IPS-18c (cell line): ENCODE results near the gene SYT13.
"Not testable (repeated sequence)": the region's sequence is repeated elsewhere in the genome, so short reads cannot be mapped to it uniquely, and the experiment has no call there.

Experiments used
- H3K4me3 ChIP-seq: 2 replicates; pipeline ENCODE4 v1.7.0; 2013; ENCODE audit warnings: low read depth, mild to moderate bottlenecking, low read length, moderate library complexity; ENCODE audit not compliant: insufficient read depth
- H3K9me3 ChIP-seq: one replicate; pipeline ENCODE4 v1.6.1; 2013; ENCODE audit warnings: mild to moderate bottlenecking, low read length, moderate library complexity; ENCODE audit not compliant: control insufficient read depth, insufficient read depth

The SYT13 gene

DNA sequence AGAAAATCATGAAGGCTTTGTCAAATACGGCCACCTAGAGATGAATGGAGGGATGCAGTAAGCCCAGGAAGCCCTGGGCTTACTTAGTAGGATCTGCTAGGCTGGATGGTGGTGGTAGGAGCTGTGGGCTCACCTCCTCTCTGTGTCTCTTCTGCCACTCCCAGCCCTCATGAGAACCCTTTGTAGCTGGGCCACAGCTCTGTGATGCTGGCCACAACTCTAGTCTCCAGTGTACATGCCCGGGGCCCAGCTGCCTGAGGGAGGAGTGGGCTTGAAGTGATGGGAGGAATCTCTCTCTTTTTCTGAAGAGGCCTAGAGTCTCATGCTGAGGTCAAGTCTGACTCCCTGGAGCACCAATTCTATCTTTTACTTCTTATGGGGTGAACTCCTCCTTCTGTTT lies 32.4 kb upstream of the SYT13 start:
- H3K9me3 ChIP-seq, result peaks cover 2% of the 10 kb centered on the region
- no peak overlapping the region for H3K4me3 ChIP-seq

DNA sequence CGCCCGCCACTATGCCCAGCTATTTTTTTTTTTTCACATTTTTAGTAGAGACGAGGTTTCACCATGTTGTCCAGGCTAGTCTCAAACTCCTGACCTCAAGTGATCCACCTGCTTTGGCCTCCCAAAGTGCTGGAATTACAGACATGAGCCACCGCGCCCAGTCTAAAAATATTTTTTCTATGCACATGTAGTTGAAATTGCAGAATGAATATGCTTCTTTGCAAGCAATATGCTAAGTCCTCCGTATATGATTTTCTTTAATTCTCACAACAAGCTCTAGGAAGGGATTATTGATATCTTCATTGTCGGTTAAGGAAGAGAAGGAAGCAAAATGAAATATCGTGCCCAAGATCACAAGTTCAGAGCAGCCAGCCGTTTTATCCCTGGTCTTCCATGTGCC lies 30.1 kb upstream of the SYT13 start:
- H3K4me3 ChIP-seq, result no peak overlapping the region
- H3K9me3 ChIP-seq, result no peaks in the 10 kb centered on the region

DNA sequence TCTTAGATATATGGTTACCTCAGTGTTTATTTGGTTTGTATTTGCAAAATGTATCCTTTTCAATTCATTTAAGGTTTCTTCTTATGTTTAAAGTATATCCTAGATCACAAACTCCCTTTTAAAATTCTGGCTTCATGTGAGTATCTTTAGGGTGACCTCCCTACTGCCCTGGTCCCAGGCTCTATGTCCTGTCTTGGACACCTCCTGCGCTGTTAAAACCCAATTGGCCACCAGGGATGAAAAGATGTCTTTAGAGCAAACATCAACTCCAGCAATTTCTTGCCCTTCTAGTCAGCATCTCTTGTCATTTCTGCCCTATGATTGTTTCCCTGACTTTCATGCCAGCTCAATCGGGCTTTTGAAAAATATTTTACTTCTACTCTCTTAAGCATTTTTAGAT lies 28.8 kb upstream of the SYT13 start:
- Histone ChIP-seq H3K9me3 (no peaks in the 10 kb centered on the region), H3K4me3 (no peak overlapping the region)

DNA sequence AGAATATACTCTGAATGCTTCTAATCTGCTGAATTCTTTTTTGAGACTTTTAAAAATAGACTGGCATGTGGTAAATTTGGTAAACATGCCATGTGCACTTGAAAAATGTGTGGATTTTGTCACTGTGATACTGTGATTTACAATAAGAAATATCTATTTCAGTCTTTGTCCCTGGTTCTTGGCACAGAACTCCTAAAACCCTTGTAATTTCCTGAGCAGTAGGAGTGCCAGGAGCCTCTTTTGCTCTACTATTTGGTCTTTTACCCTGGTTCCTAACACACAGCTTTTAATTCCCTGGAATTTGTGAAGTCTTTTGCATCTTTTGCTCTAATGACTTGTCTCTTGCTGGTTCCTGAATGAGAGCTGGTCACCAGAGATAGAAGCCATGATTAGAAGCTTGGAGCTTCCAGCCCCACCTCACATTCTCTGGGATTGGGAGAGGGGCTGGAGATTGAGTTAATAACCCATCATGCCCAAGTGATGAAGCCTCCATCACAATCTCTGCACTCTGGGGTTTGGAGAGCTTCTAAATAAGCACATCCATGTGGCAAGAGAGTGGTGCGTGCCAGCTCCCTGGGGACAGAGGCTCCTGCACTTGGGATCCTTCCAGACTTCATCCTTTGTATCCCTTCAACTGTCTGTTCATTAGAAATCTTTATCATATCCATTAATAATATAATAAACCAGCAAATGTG lies 27.2 kb upstream of the SYT13 start:
- Histone ChIP-seq H3K9me3 (no peaks in the 10 kb centered on the region), H3K4me3 (no peak overlapping the region)

DNA sequence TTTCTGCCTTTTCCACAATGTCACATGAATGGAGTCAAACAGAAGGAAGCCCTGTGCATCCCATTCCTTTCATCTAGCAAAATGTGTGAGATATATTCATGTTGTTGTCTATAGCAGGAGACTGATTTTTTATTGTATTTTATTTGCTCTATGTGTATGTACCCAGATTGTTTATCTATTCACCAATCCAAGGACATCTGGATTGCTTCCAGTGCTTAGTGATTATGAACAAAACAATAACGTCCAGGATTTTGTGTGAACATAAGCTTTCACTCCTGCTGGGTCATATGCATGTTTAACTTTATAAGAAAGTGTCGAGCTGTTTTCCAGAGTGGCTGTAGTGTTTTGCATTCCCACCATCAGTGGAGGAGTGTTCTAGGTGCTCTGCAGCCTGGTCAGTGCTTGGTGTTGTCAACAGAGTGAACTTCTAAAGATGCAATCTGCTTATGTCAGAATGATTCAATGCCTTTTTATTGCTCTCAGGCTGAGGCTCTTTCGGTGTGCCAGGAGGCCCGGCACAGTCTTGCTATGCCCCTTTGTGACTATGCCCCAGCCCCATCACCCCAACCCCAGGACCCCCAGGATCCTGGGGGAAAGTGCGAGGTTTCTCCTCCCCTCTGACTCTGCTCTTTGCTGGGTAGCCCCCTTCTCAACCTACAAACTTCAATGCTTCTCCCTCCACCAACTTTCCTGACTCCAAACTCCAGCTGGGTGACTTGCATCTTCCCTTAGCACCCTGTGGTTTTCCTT lies 19.9 kb upstream of the SYT13 start:
- H3K9me3 ChIP-seq, result no peaks in the 10 kb centered on the region
- no peak overlapping the region for H3K4me3 ChIP-seq

DNA sequence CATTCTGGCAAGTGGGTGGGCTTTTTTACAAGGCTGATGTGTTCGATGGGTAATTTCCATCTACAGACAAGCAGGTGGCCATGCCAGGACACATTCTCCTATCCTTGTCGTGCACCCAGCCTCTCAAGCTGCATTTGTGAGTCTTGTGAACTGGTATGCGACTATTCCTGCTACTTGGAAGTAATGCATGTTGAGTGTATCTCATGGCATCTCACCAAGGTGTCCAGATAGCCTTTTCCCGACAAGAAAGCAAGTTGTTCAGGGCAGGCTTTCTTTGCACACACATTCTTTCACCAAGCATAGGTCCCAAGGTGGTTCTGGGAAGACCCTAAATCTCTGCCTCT lies 18.8 kb upstream of the SYT13 start:
- no peak overlapping the region for H3K4me3 ChIP-seq
- no peaks in the 10 kb centered on the region for H3K9me3 ChIP-seq

DNA sequence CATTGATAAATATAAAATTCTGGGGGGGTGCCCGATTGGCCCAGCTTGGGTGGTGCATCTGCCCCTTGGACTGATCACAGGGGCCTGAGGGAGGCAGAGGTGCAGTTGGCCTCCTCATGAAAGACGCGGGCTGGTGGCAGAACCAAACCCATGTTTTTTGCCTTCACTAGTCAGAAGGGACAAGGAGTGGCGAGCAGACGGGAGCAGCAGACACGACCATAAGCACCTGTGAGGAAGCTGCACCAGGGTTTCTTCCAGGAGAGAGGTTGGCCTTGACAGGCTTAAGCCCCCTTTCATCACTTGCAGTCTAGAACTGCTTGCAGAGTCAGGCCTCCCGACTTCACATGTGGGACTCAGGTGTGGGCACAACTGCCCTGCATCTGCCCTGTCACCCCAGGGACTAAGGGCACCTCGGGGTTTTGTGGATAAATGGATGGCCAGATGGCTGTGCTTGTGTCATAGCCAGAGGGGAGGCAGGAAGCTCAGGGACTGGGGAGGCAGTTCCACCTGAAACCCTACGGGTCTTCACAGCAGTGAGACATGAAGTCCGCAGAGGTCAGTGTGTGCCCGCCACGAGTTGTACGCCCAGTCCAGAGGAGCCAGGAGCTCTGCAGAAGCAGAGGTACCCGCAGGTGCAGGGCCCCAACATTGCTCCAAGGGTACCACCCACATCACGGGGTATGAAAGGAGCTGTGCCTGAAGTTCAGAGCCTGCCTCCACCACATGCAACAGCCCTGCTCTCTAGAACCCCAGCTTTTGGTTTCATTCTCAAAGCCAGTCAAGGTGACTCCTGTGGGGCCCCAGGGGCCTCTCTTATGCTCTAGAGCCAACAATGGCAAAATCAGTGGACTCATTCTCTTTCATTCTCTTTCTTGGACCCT lies 18.2 kb upstream of the SYT13 start:
- H3K4me3 ChIP-seq, result no peak overlapping the region
- H3K9me3 ChIP-seq, result no peaks in the 10 kb centered on the region

DNA sequence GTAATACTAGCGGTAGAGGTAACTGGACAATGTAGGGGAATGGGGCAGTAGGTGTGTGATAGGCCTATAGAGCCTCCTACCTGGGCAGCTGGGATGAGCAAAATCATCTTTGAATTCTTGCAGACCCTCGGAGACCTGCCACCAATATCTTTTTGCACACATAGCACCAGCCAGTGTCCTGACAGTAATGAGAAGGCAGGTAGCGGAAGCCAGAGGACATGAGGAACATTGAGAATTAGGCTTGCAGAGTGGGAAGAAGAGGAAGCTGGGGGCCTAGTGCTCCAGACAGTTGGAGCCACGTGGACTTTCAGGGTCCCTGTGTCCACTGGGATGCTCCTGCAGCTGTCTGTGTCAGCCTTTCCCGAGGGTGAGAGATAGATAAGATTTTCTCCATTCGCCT lies 17.2 kb upstream of the SYT13 start:
- no peak overlapping the region for H3K4me3 ChIP-seq
- H3K9me3 ChIP-seq, result no peaks in the 10 kb centered on the region

DNA sequence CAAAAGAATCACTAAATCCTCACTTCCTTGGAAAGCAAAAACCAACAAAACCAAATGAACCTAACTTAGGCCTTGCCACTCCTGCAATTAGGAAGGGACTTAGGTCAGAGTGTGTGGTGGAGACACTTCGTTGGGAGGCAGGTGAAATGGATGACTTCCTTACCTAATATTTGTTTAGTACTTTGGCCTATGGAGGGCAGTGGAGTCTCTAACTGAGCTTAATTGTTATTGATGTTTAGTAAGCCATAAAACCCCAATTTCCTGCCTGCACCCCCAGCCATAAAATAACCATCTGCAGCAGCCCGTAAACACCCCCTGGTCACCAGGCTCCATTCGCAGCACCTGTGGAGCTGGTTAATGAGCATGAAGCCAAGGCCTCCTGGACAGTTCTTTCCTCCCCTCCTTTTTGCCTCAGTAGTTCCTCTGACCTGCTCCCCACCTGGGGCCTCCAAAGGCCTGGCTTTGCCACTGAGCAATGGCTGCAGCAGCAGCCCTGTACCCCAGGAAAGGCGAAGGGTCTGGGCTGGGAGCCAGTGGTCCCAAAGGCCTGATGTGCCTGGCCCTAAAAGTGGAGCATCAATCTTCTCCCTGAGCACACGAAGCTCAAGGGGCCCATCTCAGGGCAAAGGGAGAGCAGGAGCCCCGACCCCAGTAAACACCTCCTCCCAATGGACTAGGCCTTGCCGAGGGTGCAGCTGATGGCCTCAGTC lies 15.6 kb upstream of the SYT13 start:
- Histone ChIP-seq H3K9me3 (no peaks in the 10 kb centered on the region), H3K4me3 (no peak overlapping the region)

DNA sequence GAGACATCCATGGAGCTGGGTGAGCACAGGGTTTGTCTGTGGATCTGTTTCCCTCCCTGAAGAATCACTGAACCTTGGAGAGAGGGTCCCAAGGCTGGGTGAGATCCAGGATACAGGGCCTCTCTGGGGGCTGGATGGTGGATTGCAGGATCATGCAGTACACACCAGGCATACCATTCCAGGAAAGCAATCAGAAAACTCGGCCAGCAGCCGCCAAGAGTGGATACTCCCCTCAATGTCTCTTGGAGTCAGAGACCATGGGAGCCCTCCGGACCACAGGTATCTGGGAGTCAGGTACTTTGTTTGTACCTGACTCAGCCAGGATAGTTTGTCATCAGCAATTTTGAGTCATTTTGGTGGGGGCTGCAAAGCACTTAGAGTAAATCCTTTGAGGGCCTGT lies 14.6 kb upstream of the SYT13 start:
- Histone ChIP-seq H3K4me3 (no peak overlapping the region), H3K9me3 (no peaks in the 10 kb centered on the region)

DNA sequence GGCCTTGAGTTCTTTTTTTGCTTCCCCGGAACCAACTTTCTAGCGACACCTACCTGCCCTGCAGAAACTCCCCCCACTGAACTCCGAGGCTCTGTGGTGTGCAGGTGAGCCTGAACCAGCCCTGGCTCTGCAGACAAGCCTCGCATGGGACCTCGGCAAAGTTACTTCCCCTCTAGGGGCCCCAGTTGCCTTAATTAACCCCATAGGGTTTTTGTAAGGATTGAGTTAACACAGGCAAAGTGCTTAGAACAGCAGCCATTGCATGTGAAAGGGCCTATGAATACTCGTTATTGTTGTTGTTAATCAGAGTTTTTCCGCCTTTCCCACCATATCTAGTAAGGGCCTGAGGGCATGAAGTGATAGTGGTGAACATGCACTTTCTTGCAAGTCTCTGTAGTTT lies 12.6 kb upstream of the SYT13 start:
- H3K4me3 ChIP-seq, result no peak overlapping the region
- H3K9me3 ChIP-seq, result no peaks in the 10 kb centered on the region

DNA sequence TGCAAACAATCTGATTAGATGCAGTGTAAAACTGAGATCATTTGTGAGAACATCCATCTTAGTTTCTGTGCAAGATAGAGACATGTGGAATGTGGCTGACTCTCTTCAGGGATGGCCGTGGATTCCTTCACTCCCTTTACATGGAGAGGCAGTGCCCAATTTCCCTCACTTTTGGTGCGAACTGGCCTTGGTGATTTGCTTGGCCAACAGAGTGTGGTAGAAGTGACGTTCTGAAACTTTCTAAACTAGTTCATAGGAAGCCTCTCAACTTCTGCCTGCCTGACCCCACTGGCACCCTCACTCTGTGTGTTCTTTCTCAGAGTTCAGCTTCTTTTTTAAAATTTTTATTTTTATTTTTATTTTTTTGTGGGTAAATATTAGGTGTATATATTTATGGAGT lies 9.9 kb upstream of the SYT13 start:
- Histone ChIP-seq H3K4me3 (no peak overlapping the region), H3K9me3 (no peaks in the 10 kb centered on the region)

DNA sequence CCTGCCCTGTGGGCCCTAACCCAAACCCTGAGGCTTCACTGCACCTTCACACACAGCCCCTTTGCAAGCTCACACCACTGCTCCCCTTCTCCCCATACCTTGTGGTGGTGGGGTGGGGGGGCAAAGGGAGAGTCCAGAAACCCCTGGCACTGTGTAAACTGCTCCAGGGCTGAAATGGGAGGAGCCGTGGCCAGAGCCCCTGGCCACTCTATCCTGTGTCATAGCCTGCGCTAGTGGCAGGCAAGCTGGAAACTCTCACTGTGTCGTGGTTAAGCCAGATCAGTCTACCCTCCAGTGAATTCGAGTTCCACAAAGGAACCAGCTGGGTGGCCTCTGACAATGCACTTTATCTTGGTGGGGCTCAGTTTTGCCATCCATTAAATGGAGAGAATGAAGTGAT lies 8.4 kb upstream of the SYT13 start:
- no peak overlapping the region for H3K4me3 ChIP-seq
- H3K9me3 ChIP-seq, result no peaks in the 10 kb centered on the region

DNA sequence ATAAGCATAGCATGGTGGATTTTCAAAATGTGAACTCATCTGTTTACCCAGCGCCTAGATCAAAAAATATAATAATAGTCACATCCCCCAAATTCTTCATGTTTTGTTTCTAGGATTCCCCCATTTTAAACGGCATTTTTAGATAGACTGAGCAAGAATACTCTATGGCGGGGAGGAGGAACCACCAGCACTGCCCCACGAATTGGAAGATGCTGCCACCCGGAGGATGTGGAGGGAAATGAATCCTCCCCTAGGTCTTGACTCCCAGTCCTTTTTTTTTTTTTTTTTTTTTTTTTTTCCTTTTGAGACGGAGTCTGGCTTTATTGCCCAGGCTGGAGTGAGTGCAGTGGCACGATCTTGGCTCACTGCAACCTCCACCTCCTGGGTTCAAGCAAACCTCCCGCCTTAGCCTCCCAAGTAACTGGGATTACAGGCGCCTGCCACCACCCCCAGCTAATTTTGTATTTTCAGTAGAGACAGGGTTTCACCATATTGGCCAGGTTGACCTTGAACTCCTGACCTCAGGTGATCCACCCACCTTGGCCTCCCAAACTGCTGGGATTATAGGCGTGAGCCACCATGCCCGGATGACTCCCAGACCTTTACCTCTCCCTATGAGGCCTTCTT lies 7.5 kb upstream of the SYT13 start:
- not testable (repeated sequence) for H3K4me3 ChIP-seq, H3K9me3 ChIP-seq

DNA sequence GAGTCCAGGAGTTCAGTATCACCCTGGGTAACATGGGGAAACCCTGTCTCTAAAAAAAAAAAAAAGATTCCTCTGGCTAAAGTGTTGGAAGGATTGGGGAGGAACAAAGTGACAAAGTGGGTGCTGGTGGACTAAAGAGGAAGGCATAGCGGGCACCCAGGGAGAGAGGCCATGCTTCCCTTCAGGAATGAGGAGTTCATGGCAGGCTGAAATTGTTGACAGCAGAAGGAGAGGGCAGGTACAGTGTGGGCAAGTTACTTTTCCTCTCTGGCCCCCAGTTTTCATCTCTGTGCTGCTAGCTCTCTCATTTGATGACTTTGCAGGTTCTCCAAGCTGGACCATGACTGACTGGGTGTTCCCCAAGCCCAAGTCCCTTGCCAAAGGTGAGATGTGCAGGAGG lies 4.4 kb upstream of the SYT13 start:
- Histone ChIP-seq H3K4me3 (no peak overlapping the region), H3K9me3 (no peaks in the 10 kb centered on the region)

DNA sequence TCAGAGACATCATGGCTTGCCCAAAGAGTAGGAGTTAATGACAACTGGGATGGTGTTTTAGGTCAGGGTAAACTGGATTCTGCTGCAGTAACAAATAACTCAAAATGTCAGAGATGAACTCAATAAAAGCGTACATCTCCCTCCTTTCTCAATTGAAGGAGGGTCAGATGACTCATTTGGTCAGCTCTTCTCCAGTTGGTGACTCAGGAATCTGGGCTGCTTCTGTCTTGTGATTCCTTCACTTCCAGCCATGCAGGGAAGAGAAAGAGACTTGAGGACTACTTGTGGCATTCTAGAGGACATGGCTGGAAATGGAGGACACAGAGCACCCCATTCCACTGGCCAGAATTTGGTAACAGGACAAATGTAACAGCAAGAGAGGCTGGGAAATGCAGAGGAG lies 3.2 kb upstream of the SYT13 start:
- H3K9me3 ChIP-seq, result no peaks in the 10 kb centered on the region
- H3K4me3 ChIP-seq, result no peak overlapping the region

DNA sequence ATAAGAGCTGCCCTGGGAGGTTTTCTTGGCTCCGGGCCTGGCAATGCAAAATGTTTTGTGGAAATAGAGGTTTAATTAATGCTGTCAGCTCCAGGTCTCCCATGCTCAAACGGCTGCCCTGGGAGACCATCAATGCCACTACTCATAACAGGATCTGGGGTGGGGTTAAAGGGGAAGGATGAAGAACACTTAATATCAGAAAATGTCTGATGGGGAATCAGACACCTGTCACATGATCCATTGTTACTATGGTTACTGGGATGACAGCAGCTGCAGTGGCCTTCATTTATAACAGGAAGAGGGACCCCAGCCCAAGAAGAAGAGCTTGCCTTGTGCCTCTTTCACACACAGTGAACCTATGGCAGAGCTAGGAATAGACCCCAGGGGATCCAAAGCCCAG lies 2.2 kb upstream of the SYT13 start:
- H3K9me3 ChIP-seq, result no peaks in the 10 kb centered on the region
- H3K4me3 ChIP-seq, result no peak overlapping the region
